GM19023 (cell line): ENCODE data around the gene IFNAR2.
A peak's percentile ranks its signal among the peaks of the same experiment; 100 is the strongest.
"Not testable (repeated sequence)": the region's sequence is repeated elsewhere in the genome, so short reads cannot be mapped to it uniquely, and the experiment has no call there.

Experiments
- ATAC-seq: cut with Tn5 transposase; IDR thresholded peaks from one replicate; pipeline ENCODE4 v1.9.1; 2021; ENCODE audit warnings: mild to moderate bottlenecking, moderate library complexity; ENCODE audit not compliant: unreplicated experiment

The IFNAR2 gene

DNA sequence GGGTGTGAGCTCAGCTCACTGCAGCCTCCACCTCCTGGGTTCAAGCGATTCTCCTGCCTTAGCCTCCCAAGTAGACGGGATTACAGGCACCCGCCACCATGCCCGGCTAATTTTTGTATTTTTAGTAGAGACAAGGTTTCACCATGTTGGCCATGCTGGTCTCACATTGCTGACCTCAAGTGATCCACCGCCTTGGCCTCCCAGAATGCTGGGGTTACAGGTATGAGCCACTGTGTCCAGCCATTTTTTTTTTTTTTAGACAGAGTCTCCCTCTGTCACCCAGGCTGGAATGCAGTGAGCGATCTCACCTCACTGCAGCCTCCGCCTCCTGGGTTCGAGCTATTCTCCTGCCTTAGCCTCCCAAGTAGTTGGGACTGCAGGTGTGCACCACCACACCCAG, 13.1 kb downstream of the IFNAR2 start:
- ATAC-seq, result not testable (repeated sequence)

GRCh38 chr21:33244082-33244778, 14.5 kb downstream of the IFNAR2 start:
- ATAC-seq, result no peak

- no peak for ATAC-seq
Observed at GRCh38 chr21:33244779-33245105, 15.0 kb downstream of the IFNAR2 start.

- ATAC-seq, result no peak
Observed at GRCh38 chr21:33245289-33245918, 15.7 kb downstream of the IFNAR2 start.

- ATAC-seq, result no peak
Observed at GRCh38 chr21:33246506-33246905, 16.8 kb downstream of the IFNAR2 start.

GRCh38 chr21:33246963-33247362, 17.2 kb downstream of the IFNAR2 start:
- ATAC-seq, result no peak

DNA sequence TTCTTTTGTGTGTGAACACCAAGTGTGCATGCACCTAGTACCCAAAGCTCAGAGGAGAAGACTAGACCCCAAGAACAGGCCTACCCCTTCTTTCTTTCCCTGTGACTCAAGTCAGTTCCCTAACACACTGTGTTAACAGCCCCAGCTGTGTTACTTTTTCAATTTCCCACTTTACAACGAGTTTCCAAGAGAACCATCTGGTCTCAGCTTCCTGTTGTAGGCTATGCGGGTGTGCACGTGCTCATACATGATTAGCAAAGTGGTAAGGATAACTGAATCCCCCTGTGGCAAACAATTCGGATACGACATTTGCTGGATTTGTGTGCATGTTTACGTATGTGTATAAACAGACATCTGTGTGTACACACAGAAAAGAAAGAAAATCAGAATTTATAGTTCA, 17.9 kb downstream of the IFNAR2 start:
- no peak for ATAC-seq

DNA sequence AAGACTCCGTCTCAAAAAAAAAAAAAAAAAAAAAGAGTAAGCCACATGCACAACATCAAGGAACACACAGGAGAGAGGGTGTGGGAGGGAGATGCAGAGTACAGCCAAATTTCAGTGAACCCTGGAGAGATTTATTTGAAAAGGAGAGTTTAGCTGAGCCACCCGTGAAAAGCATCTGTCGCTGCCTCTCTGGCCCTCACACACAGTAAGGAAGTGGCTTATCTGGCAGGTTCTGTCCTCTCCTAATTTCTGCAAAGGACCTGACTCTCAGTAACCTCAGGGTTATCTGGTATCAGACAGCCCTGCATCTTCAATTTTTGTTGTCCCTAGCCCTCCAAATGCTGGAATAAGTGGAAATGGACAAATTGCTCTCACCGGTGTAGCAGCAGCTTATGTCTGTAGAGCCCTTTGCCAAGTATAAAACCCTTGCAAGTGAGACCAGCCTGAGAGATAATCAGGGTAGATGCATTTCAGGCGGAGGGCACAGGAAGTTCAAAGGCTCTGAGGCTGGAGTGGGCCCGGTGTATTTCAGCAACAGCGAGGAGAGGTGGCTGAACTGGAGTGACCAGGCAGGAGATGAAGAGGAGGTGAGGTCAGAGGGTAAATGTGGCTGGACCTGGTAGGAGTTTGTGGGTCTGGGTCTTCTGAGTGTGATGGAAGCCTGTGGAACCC, 19.7 kb downstream of the IFNAR2 start:
- no peak for ATAC-seq

- ATAC-seq, result no peak
Observed at GRCh38 chr21:33251119-33251518, 21.4 kb downstream of the IFNAR2 start.

DNA sequence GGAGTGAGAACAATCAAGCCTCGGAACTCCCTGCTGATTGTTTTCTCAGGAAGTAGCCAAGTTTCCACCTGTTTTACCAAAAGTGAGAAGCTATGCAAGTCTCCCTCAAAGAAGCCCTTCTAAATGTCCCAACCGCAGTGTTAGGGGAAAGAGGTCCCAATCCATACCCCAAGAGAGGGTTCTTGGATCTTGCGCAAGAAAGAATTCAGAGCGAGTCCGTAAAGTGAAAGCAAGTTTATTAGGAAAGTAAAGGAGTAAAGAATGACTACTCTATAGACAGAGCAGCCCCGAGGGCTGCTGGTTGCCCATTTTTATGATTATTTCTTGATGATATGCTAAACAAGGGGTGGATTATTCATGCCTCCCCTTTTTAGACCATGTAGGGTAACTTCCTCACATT, 23.6 kb downstream of the IFNAR2 start:
- not testable (repeated sequence) for ATAC-seq

- ATAC-seq, result no peak
Observed at GRCh38 chr21:33254766-33255165, 25.0 kb downstream of the IFNAR2 start.

GRCh38 chr21:33255404-33255803, 25.7 kb downstream of the IFNAR2 start:
- no peak for ATAC-seq

GRCh38 chr21:33256019-33256418, 26.3 kb downstream of the IFNAR2 start:
- no peak for ATAC-seq

GRCh38 chr21:33257094-33257803, 27.5 kb downstream of the IFNAR2 start:
- ATAC-seq, result no peak

DNA sequence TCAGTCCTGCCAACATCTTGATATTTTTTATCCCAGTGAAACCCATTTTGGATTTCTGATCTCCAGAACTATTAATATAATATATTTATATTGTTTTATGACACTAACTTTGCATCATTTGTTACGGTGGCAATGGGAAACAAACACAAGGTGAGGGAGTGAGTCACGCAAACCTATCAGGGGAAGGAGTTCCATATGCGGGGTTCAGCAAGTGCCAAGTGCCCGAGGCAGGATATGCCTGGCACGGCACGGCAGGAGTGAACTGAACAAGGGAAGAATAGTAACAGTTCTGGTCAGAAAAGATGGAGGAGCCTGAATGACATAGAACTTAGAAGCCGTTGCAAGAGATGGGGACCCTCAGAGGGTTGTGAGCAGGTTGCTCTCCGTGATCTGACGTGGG, 28.7 kb downstream of the IFNAR2 start:
- no peak for ATAC-seq

DNA sequence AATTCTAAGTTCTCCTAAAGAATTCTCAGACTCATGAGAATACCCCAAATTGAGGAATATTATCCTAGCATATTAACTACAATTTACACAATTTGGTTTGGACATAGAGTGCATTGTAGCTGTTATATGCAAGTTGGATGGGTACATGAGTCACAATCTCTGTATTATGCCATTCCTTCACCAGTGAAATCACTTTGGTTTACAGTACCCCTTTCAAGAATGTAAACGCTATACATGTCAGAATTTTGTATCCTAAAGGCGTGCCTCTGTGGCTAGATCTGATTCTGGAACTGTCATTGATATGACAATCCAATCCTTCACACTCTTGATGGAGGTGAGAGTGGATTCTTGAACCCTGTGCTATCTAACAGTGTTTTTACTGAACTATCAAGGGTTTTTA, 29.7 kb downstream of the IFNAR2 start:
- no peak for ATAC-seq

DNA sequence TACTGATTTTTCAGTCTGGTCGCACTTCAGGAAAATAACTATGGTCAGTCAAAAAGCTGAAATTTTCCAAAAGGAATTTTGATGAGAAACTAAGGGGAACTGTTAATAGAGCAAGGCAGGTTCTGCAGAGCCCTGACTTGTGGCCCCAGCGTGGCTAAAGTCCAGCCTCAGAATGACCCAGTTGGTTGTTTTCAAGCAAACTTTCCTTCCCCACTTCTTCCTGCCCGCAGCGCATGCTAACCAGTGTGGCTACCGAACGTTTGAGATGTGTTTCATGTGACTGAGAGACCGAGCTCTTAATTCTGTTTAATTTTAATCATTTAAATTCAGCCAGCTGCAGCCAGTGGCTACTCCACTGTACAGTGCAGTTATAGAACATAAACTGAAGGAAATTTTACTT, 30.3 kb downstream of the IFNAR2 start:
- ATAC-seq, result no peak

- ATAC-seq, result no peak
Observed at GRCh38 chr21:33261635-33262034, 31.9 kb downstream of the IFNAR2 start.

DNA sequence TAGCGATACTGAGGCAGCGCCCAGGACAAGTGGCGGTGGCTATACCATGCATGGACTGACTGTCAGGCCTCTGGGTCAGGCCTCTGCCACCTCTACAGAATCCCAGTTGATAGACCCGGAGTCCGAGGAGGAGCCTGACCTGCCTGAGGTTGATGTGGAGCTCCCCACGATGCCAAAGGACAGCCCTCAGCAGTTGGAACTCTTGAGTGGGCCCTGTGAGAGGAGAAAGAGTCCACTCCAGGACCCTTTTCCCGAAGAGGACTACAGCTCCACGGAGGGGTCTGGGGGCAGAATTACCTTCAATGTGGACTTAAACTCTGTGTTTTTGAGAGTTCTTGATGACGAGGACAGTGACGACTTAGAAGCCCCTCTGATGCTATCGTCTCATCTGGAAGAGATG, 33.2 kb downstream of the IFNAR2 start:
- ATAC-seq, result no peak

DNA sequence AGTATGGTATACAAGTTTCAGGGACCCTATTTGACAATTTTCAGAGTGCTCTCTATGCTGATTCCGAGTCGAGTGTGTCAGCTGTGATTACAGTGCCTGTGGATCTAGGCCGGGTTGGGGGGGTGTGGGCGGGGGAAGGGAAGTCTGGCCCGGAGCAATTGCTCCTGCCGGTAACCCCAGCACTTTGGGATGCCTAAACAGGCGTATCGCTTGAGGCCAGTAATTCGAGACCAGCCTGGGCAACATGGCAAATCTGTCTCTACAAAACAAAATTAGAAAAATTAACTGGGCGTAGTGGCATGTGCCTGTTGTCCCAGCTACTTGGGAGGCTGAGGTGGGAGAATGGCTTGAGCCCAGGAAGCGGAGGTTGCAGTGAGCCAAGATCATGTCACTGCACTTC, 34.8 kb downstream of the IFNAR2 start:
- no peak for ATAC-seq

DNA sequence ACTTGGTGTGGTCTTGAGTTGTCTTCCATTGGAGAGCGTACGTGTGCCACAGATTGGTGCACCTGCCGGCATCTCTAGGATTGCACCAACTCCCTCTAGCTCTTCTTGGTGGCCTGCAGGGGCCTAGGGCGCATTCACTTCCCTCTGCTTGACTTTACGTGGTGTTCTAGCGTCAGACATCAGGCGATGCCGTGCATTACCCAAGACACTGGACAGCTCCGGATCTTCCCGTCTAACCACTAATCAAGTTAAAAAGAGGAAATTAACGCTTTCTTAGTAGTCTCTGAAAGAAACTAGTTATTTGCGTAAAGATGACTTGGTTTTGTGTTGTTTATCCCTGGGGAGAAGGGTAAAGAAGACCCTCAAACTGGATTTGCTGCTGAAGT, 35.9 kb downstream of the IFNAR2 start:
- peak; percentile 35 for ATAC-seq
